Osteocyte (in vitro differentiated cells): ENCODE data around the gene FAM89A. TPM values are rescaled to one million over a fixed set of nuclear protein-coding genes. Genes with fewer than 3 reads are reported as not detected.

ENCODE experiments used
- DNase-seq: peaks from one replicate; pipeline ENCODE4 v3.0.0; 2021; ENCODE audit warnings: mixed read lengths; ENCODE audit not compliant: unreplicated experiment; ENCODE audit errors: extremely low spot score
- H3K27ac Mint-ChIP-seq: one replicate; pipeline ENCODE4 v1.8.0; 2021; ENCODE audit warnings: mild to moderate bottlenecking, mixed read lengths; ENCODE audit not compliant: unreplicated experiment
- H3K27me3 Mint-ChIP-seq: one replicate; pipeline ENCODE4 v1.8.0; 2021; ENCODE audit warnings: mixed read lengths; ENCODE audit not compliant: unreplicated experiment
- H3K36me3 Mint-ChIP-seq: one replicate; pipeline ENCODE4 v1.8.0; 2021; ENCODE audit warnings: mixed read lengths; ENCODE audit not compliant: unreplicated experiment
- H3K4me1 Mint-ChIP-seq: one replicate; pipeline ENCODE4 v1.8.0; 2021; ENCODE audit warnings: mixed read lengths; ENCODE audit not compliant: unreplicated experiment
- H3K4me3 Mint-ChIP-seq: one replicate; pipeline ENCODE4 v1.8.0; 2021; ENCODE audit warnings: mild to moderate bottlenecking, moderate library complexity, mixed read lengths; ENCODE audit not compliant: unreplicated experiment
- H3K9me3 Mint-ChIP-seq: one replicate; pipeline ENCODE4 v1.8.0; 2021; ENCODE audit warnings: mixed read lengths; ENCODE audit not compliant: unreplicated experiment
- total RNA-seq: library from RNA; stranded (reverse); gene quantifications from 2 replicates; pipeline ENCODE4 v1.2.1, GENCODE V29; 2021
- TF ChIP-seq, protein P1 (sequence below): fragments of 200-600 bp; sonication (generic); IDR thresholded peaks from 2 replicates; pipeline ENCODE4 v1.5.0; 2021; ENCODE audit warnings: antibody characterized with exemption, mild to moderate bottlenecking, moderate library complexity

Gene FAM89A
- total RNA-seq, 1 donor from 2014 or later: 14.8 TPM

DNA sequence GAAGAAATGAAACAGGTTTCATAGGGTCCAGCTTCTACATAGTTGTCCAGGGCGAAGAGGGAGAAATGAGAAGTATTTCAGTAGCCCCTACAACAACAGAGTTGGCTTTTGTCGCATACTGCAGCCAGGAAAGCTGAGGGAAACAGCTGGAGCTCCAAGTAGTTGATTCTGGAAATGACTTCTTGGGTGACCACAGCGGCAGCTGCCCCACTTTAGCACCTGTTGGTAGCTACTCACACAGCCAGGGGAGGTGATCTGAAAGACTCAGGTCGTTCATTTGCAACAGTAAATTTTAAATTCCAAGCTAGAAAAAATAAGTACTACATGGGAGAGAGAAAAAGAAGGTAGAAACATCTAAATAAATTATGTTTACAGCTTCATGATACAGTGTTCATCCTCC lies 63.7 kb downstream of the FAM89A start:
- Mint-ChIP-seq H3K27me3 (no peaks in the 10 kb centered on the region), H3K4me1 (peaks cover 25% of the 10 kb centered on the region), H3K9me3 (no peaks in the 10 kb centered on the region), H3K36me3 (peaks cover 7% of the 10 kb centered on the region), H3K27ac (no peak overlapping the region), H3K4me3 (no peak overlapping the region)
- DNase-seq: no peak
- TF ChIP-seq, protein P1, sequence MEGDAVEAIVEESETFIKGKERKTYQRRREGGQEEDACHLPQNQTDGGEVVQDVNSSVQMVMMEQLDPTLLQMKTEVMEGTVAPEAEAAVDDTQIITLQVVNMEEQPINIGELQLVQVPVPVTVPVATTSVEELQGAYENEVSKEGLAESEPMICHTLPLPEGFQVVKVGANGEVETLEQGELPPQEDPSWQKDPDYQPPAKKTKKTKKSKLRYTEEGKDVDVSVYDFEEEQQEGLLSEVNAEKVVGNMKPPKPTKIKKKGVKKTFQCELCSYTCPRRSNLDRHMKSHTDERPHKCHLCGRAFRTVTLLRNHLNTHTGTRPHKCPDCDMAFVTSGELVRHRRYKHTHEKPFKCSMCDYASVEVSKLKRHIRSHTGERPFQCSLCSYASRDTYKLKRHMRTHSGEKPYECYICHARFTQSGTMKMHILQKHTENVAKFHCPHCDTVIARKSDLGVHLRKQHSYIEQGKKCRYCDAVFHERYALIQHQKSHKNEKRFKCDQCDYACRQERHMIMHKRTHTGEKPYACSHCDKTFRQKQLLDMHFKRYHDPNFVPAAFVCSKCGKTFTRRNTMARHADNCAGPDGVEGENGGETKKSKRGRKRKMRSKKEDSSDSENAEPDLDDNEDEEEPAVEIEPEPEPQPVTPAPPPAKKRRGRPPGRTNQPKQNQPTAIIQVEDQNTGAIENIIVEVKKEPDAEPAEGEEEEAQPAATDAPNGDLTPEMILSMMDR: no peak

DNA sequence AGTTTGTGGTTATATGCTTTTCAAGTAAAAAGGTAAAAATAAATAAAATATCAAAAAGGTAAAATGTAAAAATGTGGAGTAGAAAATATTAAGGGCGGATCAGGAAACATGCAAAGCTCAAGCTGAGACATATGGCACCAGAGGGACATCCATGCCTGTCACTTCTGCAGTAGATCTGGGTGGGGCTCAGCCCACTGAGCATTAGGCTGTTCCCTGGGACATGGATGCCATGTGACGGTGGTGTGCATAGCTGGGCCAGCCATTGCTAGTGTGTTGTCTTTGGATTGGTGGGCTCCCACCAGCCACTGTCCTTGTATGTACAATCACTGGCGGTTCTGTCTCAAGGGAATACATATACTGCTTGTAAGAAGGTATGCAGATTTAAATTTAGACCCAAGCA lies 64.4 kb downstream of the FAM89A start:
- TF ChIP-seq, protein P1: no peak
- peaks cover 25% of the 10 kb centered on the region for H3K4me1 Mint-ChIP-seq
- peaks cover 7% of the 10 kb centered on the region for H3K36me3 Mint-ChIP-seq
- no peaks in the 10 kb centered on the region for H3K9me3 Mint-ChIP-seq
- H3K27ac Mint-ChIP-seq: no peak overlapping the region
- H3K4me3 Mint-ChIP-seq: no peak overlapping the region
- no peak for DNase-seq
- no peaks in the 10 kb centered on the region for H3K27me3 Mint-ChIP-seq

DNA sequence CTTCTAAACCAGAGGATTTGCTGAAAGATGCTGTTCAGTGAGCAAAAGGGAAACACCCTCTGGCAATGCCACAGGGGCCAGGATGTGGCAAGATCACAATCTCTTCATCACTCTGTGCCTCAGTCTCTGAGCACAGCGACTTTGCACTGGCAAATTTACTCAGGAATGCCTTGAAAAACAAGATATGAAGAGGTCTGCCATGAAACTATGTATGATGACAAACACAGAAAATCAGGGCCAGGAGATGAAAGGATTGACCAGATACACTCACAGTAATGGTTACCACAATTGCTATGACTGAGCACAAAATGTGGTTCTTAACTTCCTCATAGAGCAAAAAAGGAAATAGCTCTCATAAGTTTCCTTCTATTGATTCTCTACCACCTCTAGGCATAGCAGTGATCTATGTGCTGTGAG lies 67.2 kb downstream of the FAM89A start:
- Mint-ChIP-seq H3K27ac (no peak overlapping the region), H3K9me3 (no peaks in the 10 kb centered on the region), H3K4me3 (no peak overlapping the region), H3K4me1 (peaks cover 11% of the 10 kb centered on the region), H3K36me3 (peaks cover 7% of the 10 kb centered on the region), H3K27me3 (no peaks in the 10 kb centered on the region)
- DNase-seq: no peak
- TF ChIP-seq, protein P1: no peak

DNA sequence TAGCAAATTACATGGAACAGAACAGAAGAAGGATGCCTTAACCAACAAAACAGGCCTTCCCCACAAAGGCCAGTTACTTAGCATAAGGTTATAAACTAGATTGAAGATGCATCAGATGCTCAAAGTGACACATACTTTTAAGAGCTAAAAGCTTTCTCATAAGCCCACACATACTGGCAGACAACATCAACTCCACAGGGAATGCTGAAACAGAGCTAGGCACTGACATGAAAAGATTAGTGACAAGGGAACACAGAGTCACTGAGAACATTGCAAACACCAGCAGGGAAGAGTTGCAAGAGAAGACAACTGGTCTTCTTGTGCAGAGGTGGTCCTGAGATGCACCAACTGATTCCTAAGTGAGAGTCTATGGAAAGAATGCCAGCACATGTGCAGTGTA lies 68.3 kb downstream of the FAM89A start:
- Mint-ChIP-seq H3K36me3 (peaks cover 7% of the 10 kb centered on the region), H3K4me1 (peaks cover 3% of the 10 kb centered on the region), H3K9me3 (no peaks in the 10 kb centered on the region), H3K4me3 (no peak overlapping the region), H3K27ac (no peak overlapping the region), H3K27me3 (no peaks in the 10 kb centered on the region)
- no peak for DNase-seq
- TF ChIP-seq, protein P1: no peak

DNA sequence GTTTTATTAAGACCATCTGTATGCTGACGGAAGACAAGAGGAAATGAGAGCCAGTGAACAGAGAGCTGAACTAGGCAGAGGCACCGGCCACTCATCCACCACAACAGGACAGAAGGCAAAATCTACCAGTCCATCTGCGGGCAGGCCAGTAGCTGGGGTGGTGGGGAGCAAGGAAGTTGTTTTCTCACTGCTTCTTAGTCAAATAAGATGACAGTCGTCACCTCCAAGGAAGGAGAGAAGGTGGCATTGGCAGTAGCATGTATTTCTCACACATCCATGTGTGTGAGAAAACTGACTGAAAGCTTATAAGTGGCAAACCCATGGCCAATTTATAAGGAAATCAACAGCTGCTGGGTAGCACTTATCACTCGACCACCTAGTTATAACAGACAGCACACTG lies 69.6 kb downstream of the FAM89A start:
- Mint-ChIP-seq H3K4me1 (peaks cover 3% of the 10 kb centered on the region), H3K36me3 (peaks cover 7% of the 10 kb centered on the region), H3K27me3 (no peaks in the 10 kb centered on the region), H3K4me3 (no peak overlapping the region), H3K27ac (no peak overlapping the region), H3K9me3 (no peaks in the 10 kb centered on the region)
- TF ChIP-seq, protein P1: no peak
- DNase-seq: no peak

Other genes starting within 250 kb of the FAM89A start
- 274 and 281 TPM in 2 replicates for gene C1orf198, start 171.7 kb downstream of the FAM89A start, total RNA-seq
- gene TTC13, start 61.4 kb downstream of the FAM89A start, total RNA-seq: 15.9 and 19.5 TPM in 2 replicates
- gene ARV1, start 61.2 kb downstream of the FAM89A start, total RNA-seq: 16.2 and 17.1 TPM in 2 replicates
- gene TRIM67, start 121.8 kb upstream of the FAM89A start, total RNA-seq: 0.32 and 0.39 TPM in 2 replicates
- 37.3 and 39.9 TPM in 2 replicates for gene GNPAT, start 201.0 kb upstream of the FAM89A start, total RNA-seq